Duodenal mucosa (tissue), 2 donors: ENCODE data around the gene HAUS6.
"Not testable (repeated sequence)": the region's sequence is repeated elsewhere in the genome, so short reads cannot be mapped to it uniquely, and the experiment has no call there.

Experiments
- H3K27ac ChIP-seq: one replicate; pipeline ENCODE4 v1.7.0; 2013; ENCODE audit warnings: low read depth, low read length
- H3K27me3 ChIP-seq, 2 donors: one replicate each; pipeline ENCODE4 v1.7.0; 2013; ENCODE audit warnings: low read length in 2 of 2, control low read depth in 1 of 2; ENCODE audit not compliant: insufficient read depth in 2 of 2, control insufficient read depth in 1 of 2
- H3K36me3 ChIP-seq, 2 donors: one replicate each; pipeline ENCODE4 v1.7.0; 2013; ENCODE audit warnings: low read length in 2 of 2, control low read depth in 1 of 2; ENCODE audit not compliant: insufficient read depth in 2 of 2, control insufficient read depth in 1 of 2
- H3K4me1 ChIP-seq, 2 donors: one replicate each; pipeline ENCODE4 v1.7.0; 2013; ENCODE audit warnings: low read length in 2 of 2, control low read depth in 1 of 2; ENCODE audit not compliant: insufficient read depth in 2 of 2, control insufficient read depth in 1 of 2
- H3K4me3 ChIP-seq, 2 donors: one replicate each; pipeline ENCODE4 v1.7.0; 2013; ENCODE audit warnings: low read length in 2 of 2, low read depth in 1 of 2
- H3K9ac ChIP-seq, 2 donors: one replicate each; pipeline ENCODE4 v1.7.0; 2013; ENCODE audit warnings: low read length in 2 of 2, low read depth in 1 of 2
- H3K9me3 ChIP-seq, 2 donors: one replicate each; pipeline ENCODE4 v1.7.0; 2013; ENCODE audit warnings: low read length in 2 of 2, control low read depth in 1 of 2; ENCODE audit not compliant: control insufficient read depth in 1 of 2

The HAUS6 gene

GRCh38 chr9:19102631-19103345, at the start of gene HAUS6:
HAUS6 (minus strand) TSS chr9:19102904; CDS start chr9:19102651, 253 bp downstream.
- Histone ChIP-seq H3K27me3 (no peaks in the 10 kb centered on the region), H3K9ac (peak within 1 kb of the TSS; percentile 54 to 82)

GRCh38 chr9:19152160-19152498, 49.4 kb upstream of the HAUS6 start:
- not testable (repeated sequence) for H3K27ac ChIP-seq, H3K9ac ChIP-seq, H3K9me3 ChIP-seq, H3K4me3 ChIP-seq, H3K36me3 ChIP-seq, H3K27me3 ChIP-seq
- peaks cover 21 to 26% of the 10 kb centered on the region in 2 donors for H3K4me1 ChIP-seq

More at GRCh38 chr9:19102631-19103345, at the start of gene HAUS6:
- Histone ChIP-seq H3K4me1 (peaks cover 0 to 19% of the 10 kb centered on the region in 2 donors), H3K27ac (peak within 1 kb of the TSS; percentile 72), H3K36me3 (no peaks in the 10 kb centered on the region), H3K4me3 (peak within 1 kb of the TSS; percentile 71 to 77), H3K9me3 (no peaks in the 10 kb centered on the region)

- H3K9ac ChIP-seq = no peak overlapping the region
- no peaks in the 10 kb centered on the region for H3K9me3 ChIP-seq
- H3K27me3 ChIP-seq = no peaks in the 10 kb centered on the region
- H3K4me3 ChIP-seq = no peak overlapping the region
- H3K36me3 ChIP-seq = no peaks in the 10 kb centered on the region
- H3K4me1 ChIP-seq = peaks cover 21 to 26% of the 10 kb centered on the region in 2 donors
- no peak overlapping the region for H3K27ac ChIP-seq
Observed at GRCh38 chr9:19151425-19152159, 48.9 kb upstream of the HAUS6 start.

GRCh38 chr9:19149230-19149629, 46.5 kb upstream of the HAUS6 start:
- H3K36me3 ChIP-seq = no peaks in the 10 kb centered on the region
- no peak overlapping the region for H3K4me3 ChIP-seq
- H3K9ac ChIP-seq = no peak overlapping the region
- H3K27ac ChIP-seq = no peak overlapping the region
- H3K27me3 ChIP-seq = no peaks in the 10 kb centered on the region
- no peaks in the 10 kb centered on the region for H3K9me3 ChIP-seq
- peaks cover 5 to 6% of the 10 kb centered on the region in 2 donors for H3K4me1 ChIP-seq

GRCh38 chr9:19148187-19148586, 45.5 kb upstream of the HAUS6 start:
- H3K4me1 ChIP-seq = peaks cover 3 to 5% of the 10 kb centered on the region in 2 donors
- no peak overlapping the region for H3K9ac ChIP-seq
- no peaks in the 10 kb centered on the region for H3K27me3 ChIP-seq

GRCh38 chr9:19146441-19147024, 43.8 kb upstream of the HAUS6 start:
- Histone ChIP-seq H3K27me3 (no peaks in the 10 kb centered on the region), H3K4me1 (peaks cover 0 to under 1% of the 10 kb centered on the region in 2 donors), H3K4me3 (no peak overlapping the region), H3K36me3 (no peaks in the 10 kb centered on the region), H3K27ac (no peak overlapping the region), H3K9ac (no peak overlapping the region), H3K9me3 (no peaks in the 10 kb centered on the region)

More at GRCh38 chr9:19148187-19148586, 45.5 kb upstream of the HAUS6 start:
- Histone ChIP-seq H3K36me3 (no peaks in the 10 kb centered on the region), H3K9me3 (no peaks in the 10 kb centered on the region), H3K27ac (no peak overlapping the region), H3K4me3 (no peak overlapping the region)

- no peaks in the 10 kb centered on the region for H3K4me1 ChIP-seq
- no peak overlapping the region for H3K27ac ChIP-seq
- H3K9ac ChIP-seq = no peak overlapping the region
- no peaks in the 10 kb centered on the region for H3K36me3 ChIP-seq
- no peaks in the 10 kb centered on the region for H3K27me3 ChIP-seq
- H3K4me3 ChIP-seq = no peak overlapping the region
- H3K9me3 ChIP-seq = no peaks in the 10 kb centered on the region
Observed at GRCh38 chr9:19145881-19146280, 43.2 kb upstream of the HAUS6 start.

GRCh38 chr9:19140259-19140658, 37.6 kb upstream of the HAUS6 start:
- no peaks in the 10 kb centered on the region for H3K9me3 ChIP-seq
- H3K4me1 ChIP-seq = no peaks in the 10 kb centered on the region
- no peak overlapping the region for H3K4me3 ChIP-seq
- no peaks in the 10 kb centered on the region for H3K27me3 ChIP-seq
- H3K27ac ChIP-seq = no peak overlapping the region
- no peaks in the 10 kb centered on the region for H3K36me3 ChIP-seq
- no peak overlapping the region for H3K9ac ChIP-seq

- no peak overlapping the region for H3K4me3 ChIP-seq
- no peak overlapping the region for H3K9ac ChIP-seq
- no peaks in the 10 kb centered on the region for H3K9me3 ChIP-seq
- no peaks in the 10 kb centered on the region for H3K27me3 ChIP-seq
- no peaks in the 10 kb centered on the region for H3K36me3 ChIP-seq
- no peaks in the 10 kb centered on the region for H3K4me1 ChIP-seq
- H3K27ac ChIP-seq = no peak overlapping the region
Observed at GRCh38 chr9:19138084-19138483, 35.4 kb upstream of the HAUS6 start.

- Histone ChIP-seq H3K27me3 (no peaks in the 10 kb centered on the region), H3K9ac (no peak overlapping the region), H3K27ac (no peak overlapping the region)
Observed at GRCh38 chr9:19137282-19137681, 34.6 kb upstream of the HAUS6 start.

More at GRCh38 chr9:19137282-19137681, 34.6 kb upstream of the HAUS6 start:
- no peaks in the 10 kb centered on the region for H3K9me3 ChIP-seq
- no peaks in the 10 kb centered on the region for H3K4me1 ChIP-seq
- H3K4me3 ChIP-seq = no peak overlapping the region
- no peaks in the 10 kb centered on the region for H3K36me3 ChIP-seq
